Fibroblast of lung (primary cell): ENCODE data around the gene LRRN4.

Source experiments
- EZH2 ChIP-seq: IDR thresholded peaks from 2 replicates; pipeline ENCODE4 v1.5.1; 2012; ENCODE audit warnings: low read length, control low read depth, mild to moderate bottlenecking; ENCODE audit errors: missing control alignments
- TF ChIP-seq, protein P1 (sequence below), 2 donors: IDR thresholded peaks in 1 of 2; conservative IDR thresholded peaks in 1 of 2; 1 replicate in 1 of 2; 2 replicates in 1 of 2; pipeline ENCODE4 v1.5.1; 2011 to 2012; ENCODE audit warnings: low read length in 2 of 2, control low read depth in 1 of 2, inconsistent platforms in 1 of 2, low read depth in 1 of 2, mild to moderate bottlenecking in 1 of 2

DNA sequence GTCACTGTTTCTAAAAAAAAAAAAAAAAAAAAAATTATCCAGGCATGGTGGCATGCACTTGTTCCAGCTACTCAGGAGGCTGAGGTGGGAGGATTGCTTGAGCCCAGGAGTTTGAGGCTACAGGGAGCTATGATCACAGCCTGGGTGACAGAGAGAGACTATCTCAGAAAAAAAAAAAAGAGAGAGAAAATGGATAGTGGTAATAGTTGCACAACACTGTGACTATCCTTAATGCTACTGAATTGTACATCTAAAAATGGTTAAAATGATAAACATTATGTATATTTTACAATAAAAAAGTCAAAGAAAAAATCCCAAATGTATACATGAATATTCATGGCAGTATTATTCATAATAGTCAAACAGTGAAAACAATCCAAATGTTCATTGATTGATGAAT lies 46.0 kb upstream of the LRRN4 start:
- TF ChIP-seq, protein P1, sequence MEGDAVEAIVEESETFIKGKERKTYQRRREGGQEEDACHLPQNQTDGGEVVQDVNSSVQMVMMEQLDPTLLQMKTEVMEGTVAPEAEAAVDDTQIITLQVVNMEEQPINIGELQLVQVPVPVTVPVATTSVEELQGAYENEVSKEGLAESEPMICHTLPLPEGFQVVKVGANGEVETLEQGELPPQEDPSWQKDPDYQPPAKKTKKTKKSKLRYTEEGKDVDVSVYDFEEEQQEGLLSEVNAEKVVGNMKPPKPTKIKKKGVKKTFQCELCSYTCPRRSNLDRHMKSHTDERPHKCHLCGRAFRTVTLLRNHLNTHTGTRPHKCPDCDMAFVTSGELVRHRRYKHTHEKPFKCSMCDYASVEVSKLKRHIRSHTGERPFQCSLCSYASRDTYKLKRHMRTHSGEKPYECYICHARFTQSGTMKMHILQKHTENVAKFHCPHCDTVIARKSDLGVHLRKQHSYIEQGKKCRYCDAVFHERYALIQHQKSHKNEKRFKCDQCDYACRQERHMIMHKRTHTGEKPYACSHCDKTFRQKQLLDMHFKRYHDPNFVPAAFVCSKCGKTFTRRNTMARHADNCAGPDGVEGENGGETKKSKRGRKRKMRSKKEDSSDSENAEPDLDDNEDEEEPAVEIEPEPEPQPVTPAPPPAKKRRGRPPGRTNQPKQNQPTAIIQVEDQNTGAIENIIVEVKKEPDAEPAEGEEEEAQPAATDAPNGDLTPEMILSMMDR (conservative IDR thresholded peaks at IDR 0.05 in 1 of 2, IDR thresholded peaks at IDR 0.05 in 1 of 2; ENCODE audit: low read depth in 1 of 2, low read length in 2 of 2) = no peak
- no peak for TF ChIP-seq EZH2
